Renal cortex interstitium (tissue), 15 donors: ENCODE measurements around the gene ZNF326. TPM values are rescaled to one million over a fixed set of nuclear protein-coding genes. Genes with fewer than 3 reads are reported as not detected.

Experiments
- DNase-seq, 11 donors: peaks; one replicate each; pipeline ENCODE4 v3.0.0-alpha.2; 2013; ENCODE audit warnings: low read depth in 9 of 11, low spot score in 4 of 11; ENCODE audit errors: extremely low read depth in 1 of 11
- long read RNA-seq, 16 experiments: transcript quantifications; one replicate each; lab custom pipeline, GENCODE V29; 2026
- polyA plus RNA-seq, 3 donors: library from polyadenylated mRNA; unstranded; fragments of 120-200 nt; gene quantifications; one replicate each; pipeline ENCODE4 v1.2.1, GENCODE V29; 2013; ENCODE audit not compliant: insufficient read length in 3 of 3

Gene ZNF326
- 10 to 100 TPM; 59.1 to 85.9 (median 69.0) TPM for polyA plus RNA-seq
- long read RNA-seq, donor 1, partial matches to known transcripts, result 20 of 21 reads
- long read RNA-seq, donor 1, other reads (novel, unspliced or antisense), result 0 of 21 reads
- long read RNA-seq, donor 2, partial matches to known transcripts, result 0 of 4 reads
- long read RNA-seq, donor 2, other reads (novel, unspliced or antisense), result 0 of 4 reads
- long read RNA-seq, donor 3, full-length matches to known transcripts, result 10 of 39 reads
- long read RNA-seq, donor 3, partial matches to known transcripts, result 29 of 39 reads
- long read RNA-seq, donor 3, other reads (novel, unspliced or antisense), result 0 of 39 reads
- long read RNA-seq, donor 4, transcript ZNF326-202 (4 exons, 1,538 nt), result major isoform, 7 of 21 reads
- long read RNA-seq, donor 4, partial matches to known transcripts, result 11 of 21 reads
- long read RNA-seq, donor 4, other reads (novel, unspliced or antisense), result 0 of 21 reads
- long read RNA-seq, donor 5, result 0 reads
- long read RNA-seq, donor 6, transcript ZNF326-202 (4 exons, 1,538 nt), result major isoform, 6 of 32 reads
- long read RNA-seq, donor 6, partial matches to known transcripts, result 21 of 32 reads
- long read RNA-seq, donor 6, other reads (novel, unspliced or antisense), result 0 of 32 reads
- long read RNA-seq, donor 7, transcript ZNF326-201 (12 exons, 2,729 nt), result major isoform, 5 of 31 reads
- long read RNA-seq, donor 7, partial matches to known transcripts, result 25 of 31 reads
- long read RNA-seq, donor 7, other reads (novel, unspliced or antisense), result 0 of 31 reads
- long read RNA-seq, donor 8, transcript ZNF326-202 (4 exons, 1,538 nt), result major isoform, 11 of 101 reads
- long read RNA-seq, donor 8, partial matches to known transcripts, result 87 of 101 reads
- long read RNA-seq, donor 8, other reads (novel, unspliced or antisense), result 0 of 101 reads
- long read RNA-seq, donor 9, partial matches to known transcripts, result 0 of 6 reads
- long read RNA-seq, donor 9, other reads (novel, unspliced or antisense), result 0 of 6 reads
- long read RNA-seq, donor 10, partial matches to known transcripts, result 21 of 26 reads
- long read RNA-seq, donor 10, other reads (novel, unspliced or antisense), result 0 of 26 reads
- long read RNA-seq, donor 11, partial matches to known transcripts, result 0 of 6 reads
- long read RNA-seq, donor 11, other reads (novel, unspliced or antisense), result 0 of 6 reads
- long read RNA-seq, donor 12, partial matches to known transcripts, result 12 of 15 reads
- long read RNA-seq, donor 12, other reads (novel, unspliced or antisense), result 0 of 15 reads
- long read RNA-seq, donor 13, transcript ZNF326-202 (4 exons, 1,538 nt), result major isoform, 10 of 59 reads
- long read RNA-seq, donor 13, partial matches to known transcripts, result 45 of 59 reads
- long read RNA-seq, donor 13, other reads (novel, unspliced or antisense), result 0 of 59 reads
- long read RNA-seq, donor 14, partial matches to known transcripts, result 5 of 9 reads
- long read RNA-seq, donor 14, other reads (novel, unspliced or antisense), result 0 of 9 reads
- long read RNA-seq, donor 15, partial matches to known transcripts, result 0 of 3 reads
- long read RNA-seq, donor 15, other reads (novel, unspliced or antisense), result 0 of 3 reads
- long read RNA-seq, donor 16, transcript ZNF326-201 (12 exons, 2,729 nt), result major isoform, 18 of 102 reads
- long read RNA-seq, donor 16, transcript ZNF326-202 (4 exons, 1,538 nt), result minor isoform, 11 of 102 reads
- long read RNA-seq, donor 16, partial matches to known transcripts, result 73 of 102 reads
- long read RNA-seq, donor 16, other reads (novel, unspliced or antisense), result 0 of 102 reads

- peak; percentile 83 to 96 (median 92) for DNase-seq
Measured at GRCh38 chr1:89994805-89995597, at the start of gene ZNF326. Gene ZNF326, plus strand, starts transcription at chr1:89995110. Its CDS starts 148 bp downstream, at chr1:89995258.

DNA sequence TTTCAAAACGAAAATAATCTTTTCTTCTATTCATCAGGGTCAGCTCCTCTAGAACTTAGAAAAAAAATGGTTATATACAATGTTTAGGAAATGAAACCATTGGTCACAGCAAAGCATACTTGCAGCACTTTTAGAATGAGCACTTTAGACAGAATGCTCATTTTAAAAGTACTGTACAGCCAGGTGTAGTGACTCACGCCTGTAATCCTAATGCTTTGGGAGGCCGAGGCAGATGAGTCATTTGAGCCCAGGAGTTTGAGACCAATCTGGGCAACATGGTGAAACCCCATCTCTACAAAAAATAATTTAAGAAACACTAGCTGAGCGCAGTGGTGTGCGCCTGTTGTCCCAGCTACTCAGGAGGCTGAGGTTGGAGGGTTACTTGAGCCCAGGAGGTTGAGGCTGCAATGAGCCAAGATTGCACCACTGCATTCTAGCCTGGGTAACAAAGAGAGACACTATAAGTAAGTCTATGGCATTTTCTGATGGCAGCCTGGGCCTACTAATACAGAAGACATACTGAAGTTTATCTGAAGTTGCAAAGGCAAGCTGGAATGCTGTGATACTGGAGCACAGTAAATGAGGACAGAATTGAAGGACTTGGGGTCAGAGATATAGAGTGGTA is 48.9 kb upstream of the ZNF326 start:
- DNase-seq, result no peak

- DNase-seq, result no peak
Measured at GRCh38 chr1:89946532-89946931, 48.4 kb upstream of the ZNF326 start.

DNA sequence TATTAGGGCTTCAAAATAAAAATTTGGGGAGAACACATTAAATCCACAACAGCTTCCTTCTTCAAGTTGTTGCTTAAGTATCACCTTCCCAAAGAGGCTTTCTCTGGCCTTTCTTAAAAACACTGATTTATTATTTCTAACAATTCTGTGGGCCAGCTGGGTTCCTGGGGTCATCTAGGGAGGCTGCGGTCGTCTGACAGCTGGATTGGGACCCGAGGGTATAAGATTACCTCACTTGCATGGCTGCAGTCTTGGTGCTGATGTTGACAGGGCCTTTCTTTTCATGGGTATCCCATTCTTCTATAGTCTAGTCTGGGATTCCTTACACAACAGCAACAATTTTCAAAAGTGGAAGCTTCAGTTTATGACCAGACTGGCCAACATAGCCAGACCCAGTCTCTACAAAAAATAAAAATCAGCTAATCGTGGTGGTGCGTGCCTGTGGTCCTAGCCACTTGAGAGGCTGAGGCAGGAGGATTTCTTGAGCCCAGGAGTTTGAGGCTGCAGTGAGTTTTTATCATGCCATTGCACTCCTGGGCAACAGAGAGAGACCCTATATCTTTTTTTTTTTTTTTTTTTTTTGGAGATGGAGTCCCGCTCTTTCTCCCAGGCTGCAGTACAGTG is 46.1 kb upstream of the ZNF326 start:
- peak in 1 of 11 donors; percentile 29 for DNase-seq

DNA sequence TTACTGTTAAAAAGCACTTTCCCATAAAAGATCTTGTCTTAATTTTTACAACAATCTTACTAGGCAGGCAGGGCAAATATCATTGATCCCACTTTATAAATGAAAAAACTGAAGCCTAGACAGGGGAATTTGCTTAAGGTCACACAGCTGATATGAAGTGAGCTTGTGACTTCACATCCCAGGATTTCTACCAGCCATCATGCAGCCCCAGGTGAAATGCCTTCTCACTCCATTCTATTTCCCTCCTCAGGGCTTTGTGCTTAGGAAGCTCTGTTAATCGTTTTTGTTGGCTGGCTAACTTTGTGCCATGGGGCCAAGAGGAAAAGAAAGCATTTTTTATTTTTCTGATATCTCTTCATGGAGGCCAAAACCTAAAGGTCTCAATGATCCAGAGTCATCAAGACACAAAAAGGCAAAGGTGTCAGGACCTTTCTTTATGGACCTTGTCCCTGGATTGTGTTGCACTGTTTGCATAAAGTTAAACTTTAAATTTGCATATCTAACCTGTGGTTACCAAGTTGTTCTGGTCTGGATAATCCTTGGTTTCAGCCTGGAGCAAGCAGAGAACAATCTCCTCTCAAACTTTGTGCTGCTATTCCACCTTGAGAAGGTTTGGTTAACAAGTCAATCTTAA is 44.8 kb upstream of the ZNF326 start:
- DNase-seq, result no peak

- no peak for DNase-seq
Measured at GRCh38 chr1:89950703-89951102, 44.2 kb upstream of the ZNF326 start.

GRCh38 chr1:89951766-89952604 is 42.9 kb upstream of the ZNF326 start:
- no peak for DNase-seq

DNA sequence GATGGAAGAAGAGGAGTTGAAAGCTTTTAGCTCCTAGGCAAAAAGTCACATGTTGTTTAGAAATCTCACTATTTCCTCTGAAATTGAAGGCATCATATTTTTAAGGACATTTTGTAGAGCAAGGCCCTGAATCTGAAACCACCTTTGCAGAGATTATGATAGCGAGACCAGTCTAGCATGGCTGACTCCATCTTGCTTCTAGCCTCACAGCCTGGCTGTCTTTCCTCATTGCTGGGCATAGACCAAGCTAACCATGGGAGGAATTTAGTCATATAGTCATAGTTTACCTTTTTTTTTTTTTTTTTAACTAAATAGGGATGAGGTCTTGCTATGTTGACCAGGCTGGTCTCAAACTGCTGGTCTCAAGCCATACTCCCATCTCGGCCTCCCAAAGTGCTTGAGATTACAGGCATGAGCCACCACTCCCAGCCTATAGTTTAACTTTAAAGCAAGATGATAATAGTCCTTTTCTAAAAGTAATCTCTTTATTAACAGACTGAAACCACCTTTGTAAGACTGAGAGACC is 42.2 kb upstream of the ZNF326 start:
- no peak for DNase-seq

- DNase-seq, result peak in 3 of 11 donors; percentile 41 to 52 (median 49)
Measured at GRCh38 chr1:89953131-89953626, 41.7 kb upstream of the ZNF326 start.

DNA sequence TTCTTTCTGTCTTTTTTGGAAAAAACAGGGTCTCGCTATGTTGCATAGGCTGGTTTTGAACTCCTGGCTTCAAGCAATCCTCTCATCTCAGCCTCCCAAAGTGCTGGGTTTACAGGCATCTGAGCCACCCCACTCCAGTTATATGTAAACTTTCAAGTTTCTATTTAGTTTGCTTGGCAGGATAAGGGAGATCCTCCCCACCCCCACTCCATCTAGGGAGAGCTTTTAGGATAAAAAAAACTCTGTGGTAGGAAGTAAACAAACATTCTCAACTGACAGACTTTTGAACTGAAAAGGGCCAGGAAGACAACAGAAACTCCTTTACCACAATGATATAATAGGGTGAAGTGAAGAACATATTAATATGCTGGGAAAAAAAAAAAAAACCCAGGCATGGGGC is 41.0 kb upstream of the ZNF326 start:
- no peak for DNase-seq

DNA sequence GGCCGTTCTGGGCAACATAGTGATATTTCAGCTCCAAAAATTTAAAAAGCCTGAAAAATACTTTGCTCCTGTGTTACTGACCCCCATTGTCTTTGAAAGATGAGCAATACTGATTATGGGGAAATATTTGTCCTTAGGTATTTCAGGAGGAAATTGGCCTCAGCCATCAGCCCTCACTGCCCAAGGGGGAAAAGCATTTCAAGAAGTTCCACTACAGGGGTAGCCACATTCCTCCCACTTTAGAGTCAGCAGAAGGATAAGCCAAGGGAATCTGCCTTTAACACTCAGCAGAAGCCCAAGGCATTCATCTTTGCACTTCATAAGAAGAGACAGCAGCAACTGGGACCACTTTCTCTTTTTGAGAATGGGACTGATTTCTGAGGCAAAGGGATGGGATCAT is 40.5 kb upstream of the ZNF326 start:
- no peak for DNase-seq

- DNase-seq, result no peak
Measured at GRCh38 chr1:89955311-89956205, 39.4 kb upstream of the ZNF326 start.

DNA sequence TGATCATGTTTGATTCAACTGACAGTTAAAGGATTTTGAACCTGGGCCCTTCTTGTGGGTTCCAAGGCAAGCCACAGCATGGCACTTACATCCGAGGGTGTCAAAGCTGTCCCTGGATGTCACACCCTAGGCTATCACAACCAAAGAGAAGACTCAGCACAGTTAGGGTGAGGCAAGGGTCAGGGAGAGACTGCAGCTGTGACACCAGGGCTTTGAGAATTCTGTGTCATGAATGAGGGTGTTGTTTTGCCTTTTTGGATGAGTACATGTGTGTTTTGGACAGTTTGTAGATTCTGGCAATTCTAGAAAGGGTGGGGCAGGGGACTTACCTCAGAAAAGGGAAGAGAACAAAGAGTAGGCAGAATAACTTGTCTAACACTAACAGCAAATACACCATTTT is 37.8 kb upstream of the ZNF326 start:
- no peak for DNase-seq
